Right renal cortex interstitium (tissue), 3 donors: Measurements from ENCODE around the gene PORCN. TPM values are rescaled to one million over a fixed set of nuclear protein-coding genes. Genes with fewer than 3 reads are reported as not detected.
"Not testable (repeated sequence)": the region's sequence is repeated elsewhere in the genome, so short reads cannot be mapped to it uniquely, and the experiment has no call there.

Experiments
- DNase-seq, 3 donors: peaks; one replicate each; pipeline ENCODE4 v3.0.0-alpha.2; 2013; ENCODE audit warnings: low read depth in 3 of 3, low spot score in 2 of 3
- polyA plus RNA-seq, 3 donors: library from polyadenylated mRNA; unstranded; fragments of 120-200 nt; gene quantifications; one replicate each; pipeline ENCODE4 v1.2.1, GENCODE V29; 2013; ENCODE audit not compliant: insufficient read length in 3 of 3

PORCN gene
- polyA plus RNA-seq, 3 donors, result 6.8 to 7.5 (median 7.1) TPM

- DNase-seq, result no peak
Observed at GRCh38 chrX:48538641-48539344, 30.0 kb downstream of the PORCN start.

GRCh38 chrX:48539345-48540027, 30.7 kb downstream of the PORCN start, which contains the start of gene TBC1D25:
Gene TBC1D25, plus strand, starts transcription at chrX:48539714. Its CDS starts 84 bp downstream, at chrX:48539798.
- DNase-seq, result peak; percentile 86

- peak in 1 of 3 donors; percentile 6 for DNase-seq
Observed at GRCh38 chrX:48540028-48540375, 31.2 kb downstream of the PORCN start.

- DNase-seq, result no peak
Observed at GRCh38 chrX:48540480-48540879, 31.7 kb downstream of the PORCN start.

GRCh38 chrX:48541140-48541814, 32.5 kb downstream of the PORCN start:
- DNase-seq, result no peak

GRCh38 chrX:48548871-48549270, 40.1 kb downstream of the PORCN start:
- DNase-seq, result no peak

GRCh38 chrX:48555731-48556325, 47.0 kb downstream of the PORCN start:
- not testable (repeated sequence) for DNase-seq

- DNase-seq, result no peak
Observed at GRCh38 chrX:48558271-48558670, 49.5 kb downstream of the PORCN start.

GRCh38 chrX:48559636-48560035, 50.8 kb downstream of the PORCN start:
- DNase-seq, result no peak

GRCh38 chrX:48560056-48560455, 51.3 kb downstream of the PORCN start:
- DNase-seq, result no peak

- no peak for DNase-seq
Observed at GRCh38 chrX:48560681-48561080, 51.9 kb downstream of the PORCN start.

GRCh38 chrX:48569958-48570357, 61.2 kb downstream of the PORCN start:
- no peak for DNase-seq

Other genes starting within 250 kb of the PORCN start
- gene SSX3, start 152.3 kb upstream of the PORCN start, polyA plus RNA-seq, result not detected
- gene SSX4, start 125.5 kb upstream of the PORCN start, polyA plus RNA-seq, result not detected
- gene SSX4B, start 97.0 kb upstream of the PORCN start, polyA plus RNA-seq, result not detected
- gene SLC38A5, start 38.7 kb upstream of the PORCN start, polyA plus RNA-seq, result 1 to 10 TPM; 3.2 to 6.0 (median 4.1) TPM
- gene FTSJ1, start 32.8 kb upstream of the PORCN start, polyA plus RNA-seq, result 10 to 100 TPM; 32.2 to 35.6 (median 34.8) TPM
- gene EBP, start 12.8 kb downstream of the PORCN start, polyA plus RNA-seq, result 10 to 100 TPM; 68.3 to 77.3 (median 70.3) TPM
- gene TBC1D25, start 30.7 kb downstream of the PORCN start, polyA plus RNA-seq, result 1 to 10 TPM; 7.7 to 9.5 (median 9.5) TPM
- gene RBM3, start 65.5 kb downstream of the PORCN start, polyA plus RNA-seq, result 100 to 1,000 TPM; 299 to 341 (median 338) TPM
- gene WDR13, start 88.5 kb downstream of the PORCN start, polyA plus RNA-seq, result 100 to 1,000 TPM; 101 to 128 (median 121) TPM
- gene WAS, start 174.8 kb downstream of the PORCN start, polyA plus RNA-seq, result 1 to 10 TPM; 2.8 to 3.0 (median 2.9) TPM
- 1 to 10 TPM; 5.7 to 6.5 (median 6.0) TPM for gene SUV39H1, start 187.7 kb downstream of the PORCN start, polyA plus RNA-seq